ENCODE data around the gene FOXN3.

DNA sequence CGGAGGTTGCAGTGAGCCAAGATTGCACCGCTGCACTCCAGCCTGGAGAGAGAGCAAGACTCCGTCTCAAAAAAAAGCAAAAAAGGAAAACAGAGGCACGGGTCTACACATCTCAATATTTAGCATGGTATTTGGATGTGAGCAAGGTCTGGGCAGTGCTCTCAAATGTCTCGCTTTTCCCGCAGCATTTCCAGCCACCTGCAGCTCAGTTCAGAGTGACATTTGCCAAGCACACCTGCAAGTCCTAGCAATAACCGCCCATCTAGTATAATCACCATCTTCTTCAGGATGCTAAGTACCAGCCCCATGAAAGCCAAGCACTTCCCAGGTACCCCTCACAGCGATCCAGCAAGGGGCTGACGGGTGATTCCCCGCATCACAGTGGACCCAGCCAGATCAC, 69.1 kb downstream of the FOXN3 start:
- TF ChIP-seq, protein P1, sequence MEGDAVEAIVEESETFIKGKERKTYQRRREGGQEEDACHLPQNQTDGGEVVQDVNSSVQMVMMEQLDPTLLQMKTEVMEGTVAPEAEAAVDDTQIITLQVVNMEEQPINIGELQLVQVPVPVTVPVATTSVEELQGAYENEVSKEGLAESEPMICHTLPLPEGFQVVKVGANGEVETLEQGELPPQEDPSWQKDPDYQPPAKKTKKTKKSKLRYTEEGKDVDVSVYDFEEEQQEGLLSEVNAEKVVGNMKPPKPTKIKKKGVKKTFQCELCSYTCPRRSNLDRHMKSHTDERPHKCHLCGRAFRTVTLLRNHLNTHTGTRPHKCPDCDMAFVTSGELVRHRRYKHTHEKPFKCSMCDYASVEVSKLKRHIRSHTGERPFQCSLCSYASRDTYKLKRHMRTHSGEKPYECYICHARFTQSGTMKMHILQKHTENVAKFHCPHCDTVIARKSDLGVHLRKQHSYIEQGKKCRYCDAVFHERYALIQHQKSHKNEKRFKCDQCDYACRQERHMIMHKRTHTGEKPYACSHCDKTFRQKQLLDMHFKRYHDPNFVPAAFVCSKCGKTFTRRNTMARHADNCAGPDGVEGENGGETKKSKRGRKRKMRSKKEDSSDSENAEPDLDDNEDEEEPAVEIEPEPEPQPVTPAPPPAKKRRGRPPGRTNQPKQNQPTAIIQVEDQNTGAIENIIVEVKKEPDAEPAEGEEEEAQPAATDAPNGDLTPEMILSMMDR (IDR thresholded peaks at IDR 0.05) = no peak
- no peak for TF ChIP-seq POLR2A (IDR thresholded peaks at IDR 0.05)
